T-helper 1 cell treated with Interleukin-12 subunit alpha and Interleukin-12 subunit beta and Interleukin-4 antibody, amounts not matched to agents 30 μg/mL and 1 μg/mL, for 36 hours (primary cell): ENCODE data around the gene REST.
"Not testable (repeated sequence)": the region's sequence is repeated elsewhere in the genome, so short reads cannot be mapped to it uniquely, and the experiment has no call there.

Source experiments
- H3K27ac Mint-ChIP-seq: one replicate; pipeline ENCODE4 v1.8.0; 2021; ENCODE audit warnings: mild to moderate bottlenecking, mixed read lengths
- H3K27me3 Mint-ChIP-seq: one replicate; pipeline ENCODE4 v1.8.0; 2021; ENCODE audit warnings: low read depth, mixed read lengths
- H3K36me3 Mint-ChIP-seq: one replicate; pipeline ENCODE4 v1.8.0; 2021; ENCODE audit warnings: low read depth, mixed read lengths
- H3K4me1 Mint-ChIP-seq: one replicate; pipeline ENCODE4 v1.8.0; 2021; ENCODE audit warnings: low read depth, mixed read lengths
- H3K4me3 Mint-ChIP-seq: one replicate; pipeline ENCODE4 v1.8.0; 2021; ENCODE audit warnings: mild to moderate bottlenecking, moderate library complexity, mixed read lengths
- H3K9me3 Mint-ChIP-seq: one replicate; pipeline ENCODE4 v1.8.0; 2021; ENCODE audit warnings: mixed read lengths

Gene REST

GRCh38 chr4:56907489-56908205 is at the start of gene REST:
REST (plus strand) TSS chr4:56907900; CDS start chr4:56910639, 2,739 bp downstream.
- Mint-ChIP-seq H3K4me3 (peak within 1 kb of the TSS; percentile 91), H3K27me3 (peaks cover 6% of the 10 kb centered on the region), H3K27ac (peak within 1 kb of the TSS; percentile 87), H3K9me3 (no peaks in the 10 kb centered on the region), H3K4me1 (peaks cover 28% of the 10 kb centered on the region), H3K36me3 (peaks cover 8% of the 10 kb centered on the region)

- H3K27ac Mint-ChIP-seq: no peak overlapping the region
- H3K4me3 Mint-ChIP-seq: no peak overlapping the region
- no peaks in the 10 kb centered on the region for H3K36me3 Mint-ChIP-seq
- H3K4me1 Mint-ChIP-seq: peaks cover 3% of the 10 kb centered on the region
- H3K27me3 Mint-ChIP-seq: peaks cover 11% of the 10 kb centered on the region
- H3K9me3 Mint-ChIP-seq: no peaks in the 10 kb centered on the region
Measured at GRCh38 chr4:56859841-56860240, 47.9 kb upstream of the REST start.

- Mint-ChIP-seq H3K9me3 (no peaks in the 10 kb centered on the region), H3K36me3 (no peaks in the 10 kb centered on the region), H3K27ac (no peak overlapping the region), H3K4me1 (peaks cover 3% of the 10 kb centered on the region), H3K27me3 (peaks cover 10% of the 10 kb centered on the region), H3K4me3 (no peak overlapping the region)
Measured at GRCh38 chr4:56860781-56861180, 46.9 kb upstream of the REST start.

- Mint-ChIP-seq H3K36me3 (no peaks in the 10 kb centered on the region), H3K27me3 (peaks cover 8% of the 10 kb centered on the region), H3K4me3 (no peak overlapping the region), H3K27ac (no peak overlapping the region), H3K4me1 (peaks cover 3% of the 10 kb centered on the region), H3K9me3 (no peaks in the 10 kb centered on the region)
Measured at GRCh38 chr4:56861360-56861759, 46.3 kb upstream of the REST start.

- no peak overlapping the region for H3K27ac Mint-ChIP-seq
- no peaks in the 10 kb centered on the region for H3K36me3 Mint-ChIP-seq
- H3K4me3 Mint-ChIP-seq: no peak overlapping the region
Measured at GRCh38 chr4:56863441-56864139, 44.1 kb upstream of the REST start.

GRCh38 chr4:56870946-56871345 is 36.8 kb upstream of the REST start:
- Mint-ChIP-seq H3K4me1 (peaks cover 6% of the 10 kb centered on the region), H3K36me3 (no peaks in the 10 kb centered on the region), H3K27me3 (peaks cover 3% of the 10 kb centered on the region), H3K9me3 (no peaks in the 10 kb centered on the region), H3K27ac (no peak overlapping the region), H3K4me3 (no peak overlapping the region)

More at GRCh38 chr4:56863441-56864139, 44.1 kb upstream of the REST start:
- Mint-ChIP-seq H3K4me1 (peaks cover 3% of the 10 kb centered on the region), H3K9me3 (no peaks in the 10 kb centered on the region), H3K27me3 (no peaks in the 10 kb centered on the region)

- H3K4me3 Mint-ChIP-seq: no peak overlapping the region
- no peak overlapping the region for H3K27ac Mint-ChIP-seq
- no peaks in the 10 kb centered on the region for H3K36me3 Mint-ChIP-seq
- peaks cover 6% of the 10 kb centered on the region for H3K4me1 Mint-ChIP-seq
- no peaks in the 10 kb centered on the region for H3K9me3 Mint-ChIP-seq
- peaks cover 3% of the 10 kb centered on the region for H3K27me3 Mint-ChIP-seq
Measured at GRCh38 chr4:56871371-56871866, 36.3 kb upstream of the REST start.

- no peaks in the 10 kb centered on the region for H3K36me3 Mint-ChIP-seq
- H3K4me1 Mint-ChIP-seq: peaks cover 6% of the 10 kb centered on the region
- no peak overlapping the region for H3K4me3 Mint-ChIP-seq
- H3K27me3 Mint-ChIP-seq: peaks cover 3% of the 10 kb centered on the region
- H3K9me3 Mint-ChIP-seq: no peaks in the 10 kb centered on the region
- no peak overlapping the region for H3K27ac Mint-ChIP-seq
Measured at GRCh38 chr4:56874166-56874565, 33.5 kb upstream of the REST start.

- Mint-ChIP-seq H3K4me3 (no peak overlapping the region), H3K9me3 (no peaks in the 10 kb centered on the region), H3K27me3 (peaks cover 3% of the 10 kb centered on the region), H3K36me3 (no peaks in the 10 kb centered on the region), H3K27ac (no peak overlapping the region), H3K4me1 (peaks cover 6% of the 10 kb centered on the region)
Measured at GRCh38 chr4:56874923-56875322, 32.8 kb upstream of the REST start.

- H3K36me3 Mint-ChIP-seq: no peaks in the 10 kb centered on the region
- H3K9me3 Mint-ChIP-seq: no peaks in the 10 kb centered on the region
- H3K27ac Mint-ChIP-seq: no peak overlapping the region
Measured at GRCh38 chr4:56876264-56876663, 31.4 kb upstream of the REST start.

GRCh38 chr4:56879996-56880395 is 27.7 kb upstream of the REST start:
- Mint-ChIP-seq H3K27me3 (no peaks in the 10 kb centered on the region), H3K4me1 (no peaks in the 10 kb centered on the region), H3K4me3 (no peak overlapping the region), H3K27ac (no peak overlapping the region), H3K9me3 (no peaks in the 10 kb centered on the region), H3K36me3 (no peaks in the 10 kb centered on the region)

More at GRCh38 chr4:56876264-56876663, 31.4 kb upstream of the REST start:
- H3K4me1 Mint-ChIP-seq: peaks cover 4% of the 10 kb centered on the region
- H3K4me3 Mint-ChIP-seq: no peak overlapping the region
- peaks cover 3% of the 10 kb centered on the region for H3K27me3 Mint-ChIP-seq

- Mint-ChIP-seq H3K4me1 (no peaks in the 10 kb centered on the region), H3K27me3 (no peaks in the 10 kb centered on the region), H3K4me3 (no peak overlapping the region)
Measured at GRCh38 chr4:56880572-56880971, 27.1 kb upstream of the REST start.

GRCh38 chr4:56884511-56884910 is 23.2 kb upstream of the REST start:
- H3K36me3 Mint-ChIP-seq, H3K27ac Mint-ChIP-seq, H3K4me1 Mint-ChIP-seq, H3K4me3 Mint-ChIP-seq, H3K9me3 Mint-ChIP-seq: not testable (repeated sequence)
- H3K27me3 Mint-ChIP-seq: peaks cover 29% of the 10 kb centered on the region

More at GRCh38 chr4:56880572-56880971, 27.1 kb upstream of the REST start:
- H3K9me3 Mint-ChIP-seq: no peaks in the 10 kb centered on the region
- H3K27ac Mint-ChIP-seq: no peak overlapping the region
- no peaks in the 10 kb centered on the region for H3K36me3 Mint-ChIP-seq

GRCh38 chr4:56892691-56893090 is 15.0 kb upstream of the REST start:
- Mint-ChIP-seq H3K4me3 (no peak overlapping the region), H3K27me3 (peaks cover 12% of the 10 kb centered on the region), H3K36me3 (no peaks in the 10 kb centered on the region), H3K27ac (no peak overlapping the region), H3K9me3 (no peaks in the 10 kb centered on the region), H3K4me1 (no peaks in the 10 kb centered on the region)

GRCh38 chr4:56897842-56898241 is 9.9 kb upstream of the REST start:
- not testable (repeated sequence) for H3K4me1 Mint-ChIP-seq, H3K27ac Mint-ChIP-seq, H3K9me3 Mint-ChIP-seq, H3K27me3 Mint-ChIP-seq, H3K4me3 Mint-ChIP-seq, H3K36me3 Mint-ChIP-seq
